BJ (cell line): ENCODE results near the gene C2orf66. TPM values are rescaled to one million over a fixed set of nuclear protein-coding genes. Genes with fewer than 3 reads are reported as not detected.

Source experiments
- CTCF ChIA-PET: fragments of 350-600 bp; formaldehyde crosslinking; extraction: SDS; loops from one replicate; lab custom pipeline; 2021; ENCODE audit warnings: antibody characterized with exemption, inconsistent platforms; lab: Yijun Ruan, JAX
- POLR2A ChIA-PET: fragments of 300-600 bp; sonication (Branson Sonifier 250); formaldehyde crosslinking; extraction: SDS; loops from one replicate; lab custom pipeline; 2021; ENCODE audit warnings: antibody characterized with exemption; lab: Charles Lee
- DNase-seq: peaks from one replicate; pipeline ENCODE4 v3.0.0-alpha.2; 2011; ENCODE audit warnings: low read depth
- H3K27me3 ChIP-seq: 2 replicates; pipeline ENCODE4 v1.6.0; 2011; ENCODE audit warnings: low read length; ENCODE audit not compliant: control insufficient read depth, insufficient read depth
- H3K36me3 ChIP-seq: 2 replicates; pipeline ENCODE4 v1.5.1; 2011; ENCODE audit warnings: low read length; ENCODE audit not compliant: control insufficient read depth, insufficient read depth
- H3K4me3 ChIP-seq: 2 replicates; pipeline ENCODE4 v1.5.1; 2011; ENCODE audit warnings: low read depth, mild to moderate bottlenecking, control low read depth, low read length
- CTCF ChIP-seq: IDR thresholded peaks from 2 replicates; pipeline ENCODE4 v1.5.1; 2011; ENCODE audit warnings: low read depth, mild to moderate bottlenecking, control low read depth, inconsistent platforms, low read length, moderate library complexity; ENCODE audit not compliant: insufficient read depth
- polyA plus RNA-seq: library from polyadenylated mRNA; depleted of rRNA; stranded (reverse); fragments of >200 nt; gene quantifications from 2 replicates; pipeline ENCODE4 v1.2.3, GENCODE V29; 2011

The C2orf66 gene
- polyA plus RNA-seq, 1 experiment, result 0.12 TPM

- Histone ChIP-seq H3K27me3 (no peaks in the 10 kb centered on the region), H3K36me3 (no peaks in the 10 kb centered on the region), H3K4me3 (no peak overlapping the region)
- TF ChIP-seq CTCF, result no peak
- ChIA-PET CTCF (interaction anchor here (1.0 kb wide), 1 partner anchor 21 kb away, joined by 3 read pairs; no protein-coding TSS in a partner anchor), POLR2A (no interaction called here)
- no peak for DNase-seq
Observed at GRCh38 chr2:196804381-196804780, 4.8 kb downstream of the C2orf66 start.

- TF ChIP-seq CTCF, result no peak
- POLR2A ChIA-PET, result no interaction called here
- Histone ChIP-seq H3K27me3 (no peaks in the 10 kb centered on the region), H3K36me3 (no peaks in the 10 kb centered on the region), H3K4me3 (no peak overlapping the region)
- CTCF ChIA-PET, result interaction anchor here (0.6 kb wide), 1 partner anchor 1315 kb away, joined by 3 read pairs; no protein-coding TSS in a partner anchor
- no peak for DNase-seq
Observed at GRCh38 chr2:196802401-196802800, 6.8 kb downstream of the C2orf66 start.

- Histone ChIP-seq H3K4me3 (no peak overlapping the region), H3K36me3 (0 out of 2 replicates have a peak, but pooled peaks cover 1% of the 10 kb centered on the region), H3K27me3 (no peaks in the 10 kb centered on the region)
- no peak for DNase-seq
- ChIA-PET POLR2A (no interaction called here), CTCF (interaction anchor here (0.6 kb wide), 1 partner anchor 1315 kb away, joined by 3 read pairs; no protein-coding TSS in a partner anchor)
- TF ChIP-seq CTCF, result no peak
Observed at GRCh38 chr2:196801674-196802261, 7.4 kb downstream of the C2orf66 start.

- Histone ChIP-seq H3K4me3 (peak overlapping the region; percentile 57), H3K36me3 (peaks cover 4% of the 10 kb centered on the region), H3K27me3 (no peaks in the 10 kb centered on the region)
- TF ChIP-seq CTCF, result no peak
- ChIA-PET POLR2A (no interaction called here), CTCF (interaction anchor here (0.9 to 1.2 kb wide), 2 partner anchors 48 to 314 kb away, joined by 3 to 4 read pairs; no protein-coding TSS in a partner anchor)
- DNase-seq, result no peak
Observed at GRCh38 chr2:196798980-196799379, 10.2 kb downstream of the C2orf66 start.

GRCh38 chr2:196792865-196793264 lies 16.3 kb downstream of the C2orf66 start:
- no peak for DNase-seq
- CTCF ChIA-PET, result no interaction called here
- H3K4me3 ChIP-seq, result no peak overlapping the region
- TF ChIP-seq CTCF, result no peak
- H3K27me3 ChIP-seq, result no peaks in the 10 kb centered on the region
- H3K36me3 ChIP-seq, result peaks cover 8% of the 10 kb centered on the region
- POLR2A ChIA-PET, result no interaction called here
